Measurements from ENCODE around the gene MTHFD1L.

DNA sequence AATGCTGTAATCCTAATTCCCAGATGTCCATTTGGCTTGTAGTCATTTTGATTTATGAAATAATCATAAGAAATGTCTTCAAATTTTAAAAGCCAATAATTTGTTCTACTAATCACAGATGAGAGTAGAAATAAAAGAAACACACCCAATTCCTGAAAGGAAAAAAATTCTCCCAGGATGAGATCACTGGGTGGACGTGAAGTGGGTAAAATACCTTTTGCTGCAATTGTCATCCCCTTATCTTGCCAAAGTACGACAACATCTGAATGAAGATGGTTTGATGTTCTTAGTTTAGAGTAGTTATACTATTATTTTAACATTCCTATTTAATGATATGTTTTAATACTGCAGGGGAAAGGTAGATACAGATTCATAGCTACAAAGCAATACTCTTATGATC is 33.7 kb downstream of the MTHFD1L start:
- no peak for TF ChIP-seq CTCF (conservative IDR thresholded peaks at IDR 0.05; ENCODE audit: low read length)
- no peak for TF ChIP-seq EZH2phosphoT487 (IDR thresholded peaks at IDR 0.05; ENCODE audit: borderline replicate concordance)
